GM15510 (cell line): Measurements from ENCODE around the gene CES1.

Source experiments
- POLR2A ChIP-seq: IDR thresholded peaks from 3 replicates; pipeline ENCODE4 v1.6.1; 2011; ENCODE audit warnings: borderline replicate concordance; ENCODE audit not compliant: insufficient read length; ENCODE audit errors: extremely low read depth

CES1 gene

GRCh38 chr16:55811811-55812210, 21.1 kb downstream of the CES1 start:
- no peak for TF ChIP-seq POLR2A

- TF ChIP-seq POLR2A = no peak
These were observed 22.4 kb downstream of the CES1 start for GRCh38 chr16:55810451-55810961.

- TF ChIP-seq POLR2A = no peak
These were observed 23.0 kb downstream of the CES1 start for GRCh38 chr16:55809851-55810250.

DNA sequence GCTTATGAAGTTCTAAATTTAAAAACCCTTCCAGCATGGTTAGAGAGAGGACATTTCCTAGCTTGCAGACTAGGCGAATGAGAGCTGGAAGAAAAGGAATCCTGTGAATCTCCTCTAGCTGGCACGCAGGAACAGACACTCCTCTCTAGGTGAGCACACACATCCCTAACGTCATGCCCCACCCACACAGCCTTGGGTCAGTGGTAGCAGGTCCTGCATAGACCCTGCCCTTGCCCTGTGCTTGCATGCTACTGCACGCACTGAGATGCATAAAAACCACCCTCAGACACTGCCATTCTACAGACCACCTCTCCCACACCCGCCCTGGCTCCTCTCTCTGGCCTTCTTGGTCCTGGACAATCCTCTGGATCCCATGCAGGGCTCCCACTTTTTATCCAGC, 23.5 kb downstream of the CES1 start:
- TF ChIP-seq POLR2A = no peak

GRCh38 chr16:55779402-55780094, 53.3 kb downstream of the CES1 start:
- no peak for TF ChIP-seq POLR2A

GRCh38 chr16:55778757-55779156, 54.1 kb downstream of the CES1 start:
- TF ChIP-seq POLR2A = no peak

GRCh38 chr16:55775857-55776256, 57.0 kb downstream of the CES1 start:
- no peak for TF ChIP-seq POLR2A

DNA sequence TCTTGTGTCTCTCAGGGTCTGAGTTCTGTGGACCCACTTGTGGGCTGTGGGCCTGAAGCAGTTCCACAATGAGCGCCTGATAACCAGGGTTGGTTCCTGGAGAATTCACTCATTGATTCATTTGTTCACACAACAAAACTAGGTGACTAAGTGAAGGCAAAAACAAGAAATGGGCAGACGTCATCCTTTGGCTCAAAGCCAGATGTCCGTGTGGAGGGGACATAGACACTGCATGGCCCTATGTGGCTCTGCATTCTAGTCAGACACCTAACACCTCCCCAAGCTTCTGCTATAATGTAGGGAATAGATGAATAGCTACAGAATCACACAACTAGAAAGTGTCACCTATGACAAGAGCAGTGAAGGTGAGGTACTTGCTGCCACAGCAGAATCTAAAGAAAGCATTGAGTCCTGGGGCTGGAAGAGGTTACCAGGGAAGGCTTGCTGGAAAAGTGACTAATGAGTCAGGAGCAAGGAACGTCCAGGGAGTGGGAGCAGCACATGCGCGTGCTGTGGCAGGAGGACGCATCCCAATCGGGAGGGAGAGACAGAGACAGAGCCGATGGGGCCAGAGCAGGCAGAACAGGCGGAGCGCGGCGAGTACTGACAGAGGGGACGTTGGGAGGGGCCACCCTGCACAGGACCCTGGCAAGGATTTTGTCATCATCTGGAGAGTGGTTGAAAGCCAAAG, 58.9 kb downstream of the CES1 start:
- no peak for TF ChIP-seq POLR2A

- no peak for TF ChIP-seq POLR2A
These were observed 67.7 kb downstream of the CES1 start for GRCh38 chr16:55765161-55765560.

DNA sequence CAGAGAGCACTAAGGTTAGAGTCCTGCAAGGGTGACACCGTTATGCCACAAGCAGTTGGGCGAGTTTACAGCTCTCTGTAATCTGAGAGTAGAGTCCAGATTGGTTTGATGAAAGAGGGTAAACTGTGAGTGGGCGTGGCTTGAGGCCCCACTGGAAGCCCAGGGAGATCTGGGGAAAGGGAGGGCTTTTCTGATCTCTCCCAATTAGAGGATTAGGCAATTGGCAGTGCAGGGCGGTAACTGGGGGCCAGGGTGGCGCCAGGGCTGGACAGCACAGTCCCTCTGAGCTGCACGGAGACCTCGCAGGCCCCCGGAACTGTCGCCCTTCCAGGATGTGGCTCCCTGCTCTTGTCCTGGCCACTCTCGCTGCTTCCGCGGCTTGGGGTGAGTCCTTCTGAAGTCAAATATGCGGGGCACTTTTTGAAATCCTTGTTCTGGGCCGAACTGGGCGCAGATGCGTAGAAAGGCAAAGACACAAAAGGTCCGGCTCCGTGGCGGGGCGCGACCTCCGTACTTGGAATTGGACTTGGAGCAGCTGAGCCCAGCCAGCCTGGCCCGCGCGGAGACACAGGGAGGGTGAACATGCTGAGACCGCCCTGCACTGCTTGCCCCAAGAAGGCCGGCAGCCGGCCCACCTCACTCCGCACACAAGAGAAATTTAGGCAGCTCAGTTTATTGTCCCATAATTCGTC, 72.4 kb downstream of the CES1 start:
- TF ChIP-seq POLR2A = no peak

DNA sequence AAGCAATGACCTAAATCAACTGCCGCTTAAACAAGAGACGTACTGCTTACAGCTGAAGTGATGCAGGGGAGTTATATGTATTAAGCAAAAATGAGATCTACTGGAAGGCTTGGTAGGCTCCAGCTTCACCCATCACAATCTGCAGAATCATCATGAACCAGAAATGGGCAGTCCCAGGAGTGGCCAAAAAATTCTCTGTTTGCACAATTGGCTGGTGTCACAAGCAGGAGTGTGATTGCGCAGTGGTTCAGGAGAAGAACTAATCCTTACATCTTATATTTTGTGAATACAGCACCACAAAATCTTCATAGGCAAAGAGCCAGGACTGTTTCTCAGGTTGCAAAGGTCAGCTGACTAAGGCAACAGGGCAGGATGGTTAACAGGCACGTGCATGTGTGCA, 75.9 kb downstream of the CES1 start:
- no peak for TF ChIP-seq POLR2A

DNA sequence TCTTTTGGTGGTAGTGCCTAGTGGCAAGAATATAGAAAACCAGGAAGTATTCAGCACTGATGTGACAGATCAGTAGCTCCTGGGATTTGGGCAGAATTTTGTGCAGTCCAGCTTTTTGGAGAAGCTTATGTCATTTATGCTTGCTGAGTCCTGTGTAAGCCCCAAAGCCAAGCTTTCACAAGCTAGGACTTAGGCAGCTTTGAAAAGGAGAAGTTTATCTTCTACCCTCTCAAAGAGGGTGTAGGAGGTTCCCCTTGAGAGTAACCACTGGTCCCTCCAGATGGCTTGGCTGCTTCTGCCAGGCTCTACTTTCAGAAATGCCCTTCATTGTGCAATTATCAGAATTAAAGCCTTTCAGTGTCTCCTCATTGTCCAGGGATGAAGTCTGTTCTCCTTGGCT, 78.8 kb downstream of the CES1 start:
- TF ChIP-seq POLR2A = no peak
